GM23338 (cell line): Measurements from ENCODE around the gene IYD. TPM values are rescaled to one million over a fixed set of nuclear protein-coding genes. Genes with fewer than 3 reads are reported as not detected.
A peak's percentile ranks its signal among the peaks of the same experiment; 100 is the strongest.

Experiments used
- ATAC-seq: fragments of 200-7000 bp; cut with Tn5 transposase; 3 replicates; pipeline ENCODE4 v1.9.1; 2020
- DNase-seq: peaks from one replicate; pipeline ENCODE4 v3.0.0-alpha.2; 2015; ENCODE audit warnings: low spot score
- H2AFZ ChIP-seq: fragments of 200-600 bp; sonication (generic); 2 replicates; pipeline ENCODE4 v1.8.0; 2016; ENCODE audit warnings: antibody characterized with exemption, mild to moderate bottlenecking, moderate library complexity
- H3F3A ChIP-seq: fragments of 200-600 bp; sonication (generic); replicated peaks from 2 replicates; pipeline ENCODE4 v1.8.0; 2017; ENCODE audit warnings: antibody characterized with exemption, mixed run types, low read depth
- H3K27ac ChIP-seq: fragments of 200-600 bp; sonication (generic); 2 replicates; pipeline ENCODE4 v1.6.1; 2016; ENCODE audit warnings: low read depth
- H3K27me3 ChIP-seq: fragments of 200-600 bp; sonication (generic); 2 replicates; pipeline ENCODE4 v1.8.0; 2016; ENCODE audit warnings: mild to moderate bottlenecking, mixed run types, moderate library complexity; ENCODE audit not compliant: insufficient read depth
- H3K36me3 ChIP-seq: fragments of 200-600 bp; sonication (generic); 2 replicates; pipeline ENCODE4 v1.8.0; 2016; ENCODE audit warnings: mild to moderate bottlenecking; ENCODE audit not compliant: insufficient read depth
- H3K4me1 ChIP-seq: fragments of 200-600 bp; sonication (generic); 2 replicates; pipeline ENCODE4 v1.8.0; 2016; ENCODE audit warnings: mild to moderate bottlenecking, moderate library complexity; ENCODE audit not compliant: insufficient read depth
- H3K4me2 ChIP-seq: fragments of 200-600 bp; sonication (generic); 2 replicates; pipeline ENCODE4 v1.7.1; 2017; ENCODE audit warnings: mixed run types
- H3K4me3 ChIP-seq: fragments of 200-600 bp; sonication (generic); 2 replicates; pipeline ENCODE4 v1.6.1; 2016; ENCODE audit warnings: mixed run types
- H3K79me2 ChIP-seq: fragments of 200-600 bp; sonication (generic); replicated peaks from 2 replicates; pipeline ENCODE4 v1.8.0; 2017; ENCODE audit warnings: mild to moderate bottlenecking; ENCODE audit not compliant: insufficient read depth
- H3K9me2 ChIP-seq: fragments of 200-600 bp; sonication (generic); 2 replicates; pipeline ENCODE4 v1.8.0; 2017; ENCODE audit not compliant: insufficient read depth
- H4K20me1 ChIP-seq: fragments of 200-600 bp; sonication (generic); replicated peaks from 2 replicates; pipeline ENCODE4 v1.8.0; 2017; ENCODE audit warnings: mild to moderate bottlenecking; ENCODE audit not compliant: insufficient read depth
- H3K27ac Mint-ChIP-seq: 2 replicates; pipeline ENCODE4 v1.8.0; 2020; ENCODE audit warnings: inconsistent platforms, mild to moderate bottlenecking, moderate library complexity, mixed read lengths
- H3K27me3 Mint-ChIP-seq: 3 replicates; pipeline ENCODE4 v1.8.0; 2022; ENCODE audit warnings: low read depth, mild to moderate bottlenecking, moderate library complexity, mixed read lengths, inconsistent platforms; ENCODE audit not compliant: insufficient read depth, poor library complexity
- H3K36me3 Mint-ChIP-seq: 3 replicates; pipeline ENCODE4 v1.8.0; 2021; ENCODE audit warnings: low read depth, mild to moderate bottlenecking, inconsistent platforms, moderate library complexity, mixed read lengths
- H3K4me1 Mint-ChIP-seq: 3 replicates; pipeline ENCODE4 v1.8.0; 2020; ENCODE audit warnings: mild to moderate bottlenecking, inconsistent platforms, mixed read lengths
- H3K4me3 Mint-ChIP-seq: 3 replicates; pipeline ENCODE4 v1.8.0; 2021; ENCODE audit warnings: moderate library complexity, mild to moderate bottlenecking, inconsistent platforms, mixed read lengths
- H3K9me3 Mint-ChIP-seq: 3 replicates; pipeline ENCODE4 v1.8.0; 2020; ENCODE audit warnings: moderate library complexity, mild to moderate bottlenecking, inconsistent platforms, mixed read lengths
- CTCF ChIP-seq, 2 experiments: fragments of 200-600 bp in 1 of 2; sonication (generic) in 1 of 2; conservative IDR thresholded peaks; 2 replicates each; pipeline versions ENCODE4 v1.5.1 to v1.6.1; 2016 to 2017; ENCODE audit warnings: antibody characterized with exemption in 2 of 2, low read depth in 2 of 2, mild to moderate bottlenecking in 2 of 2, moderate library complexity in 1 of 2
- EZH2 ChIP-seq: fragments of 200-600 bp; sonication (generic); IDR thresholded peaks from one replicate; pipeline ENCODE4 v1.8.0; 2017; ENCODE audit warnings: antibody characterized with exemption, mild to moderate bottlenecking, low read depth; ENCODE audit not compliant: unreplicated experiment
- EZH2phosphoT487 ChIP-seq: fragments of 200-600 bp; sonication (generic); IDR thresholded peaks from one replicate; pipeline ENCODE4 v1.8.1; 2018; ENCODE audit warnings: antibody characterized with exemption; ENCODE audit not compliant: unreplicated experiment
- NANOG ChIP-seq: IDR thresholded peaks from 2 replicates; pipeline ENCODE4 v1.6.1; 2016; ENCODE audit warnings: antibody characterized with exemption, borderline replicate concordance
- REST ChIP-seq: IDR thresholded peaks from one replicate; pipeline ENCODE4 v1.6.1; 2018; ENCODE audit warnings: antibody characterized with exemption; ENCODE audit not compliant: unreplicated experiment
- STAT1 ChIP-seq: IDR thresholded peaks from one replicate; pipeline ENCODE4 v1.6.1; 2016; ENCODE audit warnings: antibody characterized with exemption; ENCODE audit not compliant: unreplicated experiment
- ZNF331 ChIP-seq: fragments of 250-450 bp; sonication (Bioruptor Pico); IDR thresholded peaks from 2 replicates; pipeline ENCODE4 v1.5.0; 2020; ENCODE audit warnings: low read depth, mild to moderate bottlenecking, moderate library complexity
- polyA plus RNA-seq: library from polyadenylated mRNA; unstranded; fragments of >200 nt; fragmentation: Nextera tagmentation; extraction: Ambion mirVana; gene quantifications from 2 replicates; pipeline ENCODE4 v1.2.1, GENCODE V29; 2016
- total RNA-seq: library from RNA; depleted of rRNA; stranded (reverse); fragments of >200 nt; shearing (Covaris generic); gene quantifications from 2 replicates; pipeline ENCODE4 v1.2.3, GENCODE V29; 2014

Gene IYD
- total and polyA plus RNA-seq, 2 experiments from 2014 or later: not detected

GRCh38 chr6:150418827-150419594 lies 50.2 kb downstream of the IYD start:
- no peaks in the 10 kb centered on the region for H4K20me1 ChIP-seq
- H3K9me2 ChIP-seq: peaks cover 7% of the 10 kb centered on the region; the same call in 1 of the 2 replicates
- H3F3A ChIP-seq: no peaks in the 10 kb centered on the region
- H3K27me3 ChIP-seq: no peaks in the 10 kb centered on the region
- no peaks in the 10 kb centered on the region for H3K27me3 Mint-ChIP-seq
- TF ChIP-seq CTCF (conservative IDR thresholded peaks at IDR 0.05; ENCODE audit: low read depth in 2 of 2) (peak; percentile 72 to 76), EZH2 (no peak)
- H3K4me1 Mint-ChIP-seq: peaks cover 13% of the 10 kb centered on the region; the same call in 2 of the 3 replicates
- no peak overlapping the region for H3K4me3 ChIP-seq
- no peaks in the 10 kb centered on the region for H3K4me1 ChIP-seq
- peak overlapping the region; percentile 94 for H2AFZ ChIP-seq
- DNase-seq: peak; percentile 84
- H3K9me3 Mint-ChIP-seq: peaks cover 8% of the 10 kb centered on the region; the same call in 2 of the 3 replicates
- H3K36me3 Mint-ChIP-seq: no peaks in the 10 kb centered on the region
- no peak overlapping the region for H3K27ac ChIP-seq
- H3K36me3 ChIP-seq: no peaks in the 10 kb centered on the region
- no peaks in the 10 kb centered on the region for H3K79me2 ChIP-seq
- H3K27ac Mint-ChIP-seq: no peak overlapping the region
- H3K4me2 ChIP-seq: no peak overlapping the region; the same call in 1 of the 2 replicates
- no peak overlapping the region for H3K4me3 Mint-ChIP-seq
- ATAC-seq: peak; percentile 89

GRCh38 chr6:150420428-150420827 lies 51.6 kb downstream of the IYD start:
- Histone ChIP-seq H3K9me2 (peaks cover 7% of the 10 kb centered on the region; the same call in 1 of the 2 replicates), H3F3A (no peaks in the 10 kb centered on the region), H2AFZ (no peak overlapping the region), H3K27ac (no peak overlapping the region), H3K36me3 (no peaks in the 10 kb centered on the region), H3K27me3 (no peaks in the 10 kb centered on the region), H4K20me1 (no peaks in the 10 kb centered on the region), H3K79me2 (no peaks in the 10 kb centered on the region), H3K4me1 (no peaks in the 10 kb centered on the region), H3K4me2 (no peak overlapping the region), H3K4me3 (no peak overlapping the region)
- Mint-ChIP-seq H3K4me3 (no peak overlapping the region), H3K36me3 (no peaks in the 10 kb centered on the region), H3K4me1 (peaks cover 13% of the 10 kb centered on the region; the same call in 2 of the 3 replicates), H3K27me3 (no peaks in the 10 kb centered on the region), H3K27ac (no peak overlapping the region), H3K9me3 (peaks cover 6% of the 10 kb centered on the region; the same call in 2 of the 3 replicates)
- TF ChIP-seq REST (no peak), EZH2 (no peak), EZH2phosphoT487 (no peak), ZNF331 (no peak), STAT1 (no peak), NANOG (no peak)
- DNase-seq (no peak), ATAC-seq (no peak)
